ENCODE measurements around the gene FRMD4B.

Gene FRMD4B

DNA sequence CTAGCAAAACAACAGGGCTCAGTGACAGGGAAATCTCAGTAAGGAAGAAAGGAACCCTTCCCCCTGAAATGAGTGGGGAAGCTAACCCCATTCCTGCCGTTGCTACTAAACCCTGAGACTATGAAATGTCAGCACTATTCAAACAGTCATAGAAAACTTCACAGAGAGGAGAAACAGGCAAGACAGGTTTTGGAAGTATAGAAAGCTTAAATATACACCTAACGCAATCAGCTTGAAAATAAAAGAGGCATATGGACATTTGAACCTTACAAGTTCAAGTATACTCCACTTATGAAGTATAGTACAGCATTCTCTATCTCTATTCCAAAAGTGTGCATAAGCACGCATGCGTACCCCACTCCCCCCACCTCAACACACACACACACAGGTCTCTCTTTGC is 17.6 kb upstream of the FRMD4B start:
- DNase-seq = no peak

DNA sequence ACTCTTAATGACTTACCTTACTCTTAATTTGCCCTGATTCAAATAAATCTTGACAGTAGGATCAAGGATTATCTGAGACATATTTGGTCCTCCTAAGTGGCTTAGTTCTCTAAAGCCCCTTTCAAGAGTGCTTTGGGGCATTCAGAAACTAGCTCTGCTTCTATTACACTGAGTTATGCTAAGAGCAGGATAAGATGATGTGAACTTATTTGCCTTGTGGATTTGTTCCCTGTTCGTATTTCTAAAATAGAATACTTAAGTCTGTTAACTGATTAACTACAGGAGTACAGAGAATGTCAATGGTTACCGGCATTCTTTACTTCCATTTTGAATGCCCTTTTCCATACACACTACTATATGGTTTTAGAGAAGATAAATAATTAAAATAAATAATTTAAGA is 14.8 kb upstream of the FRMD4B start:
- no peak for DNase-seq

DNA sequence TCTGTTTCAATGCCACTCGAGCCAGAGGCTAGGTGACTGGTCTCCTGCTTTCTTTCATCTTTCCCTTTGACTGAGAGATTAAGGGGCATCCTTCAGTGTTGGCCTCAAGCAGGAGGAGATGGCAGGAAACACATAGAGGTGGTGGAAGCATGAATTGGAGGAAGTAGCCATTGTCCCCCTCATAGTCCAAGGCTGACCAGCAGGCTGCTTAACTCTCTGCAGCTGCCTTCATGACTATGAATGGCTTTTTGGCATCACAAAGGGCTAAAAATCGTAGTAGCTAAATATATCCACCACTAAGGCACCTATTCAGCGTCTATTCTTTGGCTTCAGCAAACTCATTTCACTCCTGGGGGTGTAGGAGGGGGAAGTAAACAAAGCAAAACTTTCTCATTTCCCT is 7.0 kb upstream of the FRMD4B start:
- DNase-seq = no peak

DNA sequence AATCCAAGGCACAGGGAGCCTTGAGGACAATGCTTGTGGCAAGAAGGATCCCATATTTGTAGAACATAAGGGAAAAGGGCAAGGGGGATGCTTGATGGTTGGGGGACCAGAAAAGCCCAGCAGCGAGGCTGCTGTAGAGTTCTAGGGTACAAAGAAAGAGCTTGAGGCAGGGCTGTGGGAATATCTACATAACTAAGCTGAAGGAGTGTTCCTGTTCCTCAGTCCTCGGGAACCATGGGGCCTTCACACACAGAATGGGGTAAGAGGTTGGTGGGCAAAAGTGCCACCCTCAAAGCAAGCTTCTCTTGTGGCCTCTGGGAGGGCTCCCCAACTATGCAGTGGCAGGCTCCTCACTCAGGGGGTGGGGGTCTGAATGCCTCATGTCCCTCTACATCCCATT is 6.5 kb upstream of the FRMD4B start:
- no peak for DNase-seq

DNA sequence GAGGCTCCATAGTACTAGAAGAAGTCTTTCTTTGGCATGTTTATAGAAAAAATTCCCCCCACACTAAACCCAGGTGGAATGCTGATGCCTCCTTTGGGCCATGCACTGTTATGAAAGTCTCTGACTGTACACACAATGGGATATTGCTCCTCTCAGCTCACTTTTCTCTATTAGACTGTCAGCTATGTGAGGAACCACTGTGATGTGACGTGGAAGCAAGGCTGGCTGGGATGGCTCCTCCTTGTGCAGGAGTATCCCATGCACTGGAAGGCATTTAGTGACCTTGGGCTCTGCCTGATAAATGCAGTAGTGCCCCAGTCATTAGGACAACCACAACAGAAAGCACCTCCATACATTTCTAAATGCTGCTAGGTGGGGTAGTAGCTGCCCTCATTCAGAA is 5.7 kb upstream of the FRMD4B start:
- DNase-seq = no peak

DNA sequence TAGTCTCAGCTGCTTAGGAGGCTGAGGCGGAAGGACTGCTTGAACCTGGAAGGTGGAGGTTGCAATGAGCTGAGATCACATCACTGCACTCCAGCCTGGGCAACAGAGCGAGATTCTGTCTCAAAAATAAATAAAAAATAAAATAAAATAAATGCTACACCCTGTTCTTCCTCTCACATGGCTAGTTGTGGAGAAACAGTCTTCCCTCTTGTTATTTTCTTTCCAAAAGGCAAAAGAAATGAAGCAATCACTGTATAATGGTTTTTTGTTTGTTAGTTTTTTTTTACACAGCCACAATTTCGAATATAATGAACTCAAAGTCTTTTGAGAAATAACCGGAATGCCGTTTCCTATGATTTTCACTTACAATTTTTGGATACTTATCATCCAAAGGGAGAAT is 4.9 kb upstream of the FRMD4B start:
- no peak for DNase-seq

DNA sequence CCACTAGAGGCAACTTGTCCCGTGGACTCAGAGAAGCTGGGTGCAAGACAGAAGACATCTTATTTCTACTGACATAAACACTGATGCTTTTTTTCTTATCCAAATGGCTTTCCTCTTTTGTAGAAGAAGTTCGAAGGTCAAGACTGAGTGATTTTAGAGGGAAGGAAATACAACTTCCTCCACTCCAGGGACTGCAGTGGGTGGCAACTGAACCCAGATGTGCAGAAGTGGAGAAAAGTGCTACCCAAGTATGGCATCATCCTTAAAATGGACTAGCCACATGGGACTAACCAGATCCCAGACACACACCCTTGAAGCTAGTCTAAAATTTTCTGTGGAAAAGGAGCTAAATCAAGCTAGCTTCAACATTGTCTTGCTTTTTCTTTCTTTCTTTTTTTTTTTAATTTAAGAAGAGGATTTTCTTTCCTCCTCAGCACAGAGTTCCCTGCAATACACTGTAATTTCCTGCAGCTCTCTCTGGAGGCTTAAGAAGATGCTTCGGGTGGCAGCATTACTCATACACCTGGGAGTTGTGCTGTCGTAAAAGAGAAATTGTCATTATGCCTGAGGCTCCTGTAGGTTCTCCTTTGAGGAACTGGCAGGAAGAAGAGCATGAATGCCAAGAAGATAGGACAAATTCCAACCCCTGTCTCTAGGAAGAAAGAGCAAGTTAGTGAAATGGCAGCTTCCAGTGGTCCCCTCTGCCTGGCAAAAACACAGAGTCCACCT is 3.8 kb upstream of the FRMD4B start:
- no peak for DNase-seq

DNA sequence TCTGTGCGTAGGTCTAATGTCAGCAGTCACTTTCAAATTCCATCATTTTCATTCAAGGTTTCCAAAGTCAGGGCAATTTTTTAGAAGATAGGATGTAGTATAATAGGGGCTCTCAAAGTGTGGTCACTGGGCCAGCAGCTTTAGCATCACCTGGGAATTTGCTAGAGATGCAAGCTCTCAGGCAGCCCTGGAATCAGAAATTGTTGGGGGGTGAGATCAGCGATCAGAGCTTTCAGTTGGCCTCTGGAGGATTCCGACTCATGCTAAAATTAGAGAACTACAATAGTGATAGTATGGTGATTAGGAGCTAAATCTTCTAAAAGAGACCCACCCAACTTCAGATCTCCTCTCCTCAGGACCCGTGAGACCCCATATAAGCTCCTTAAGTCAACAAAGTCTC is 2.4 kb upstream of the FRMD4B start:
- no peak for DNase-seq

DNA sequence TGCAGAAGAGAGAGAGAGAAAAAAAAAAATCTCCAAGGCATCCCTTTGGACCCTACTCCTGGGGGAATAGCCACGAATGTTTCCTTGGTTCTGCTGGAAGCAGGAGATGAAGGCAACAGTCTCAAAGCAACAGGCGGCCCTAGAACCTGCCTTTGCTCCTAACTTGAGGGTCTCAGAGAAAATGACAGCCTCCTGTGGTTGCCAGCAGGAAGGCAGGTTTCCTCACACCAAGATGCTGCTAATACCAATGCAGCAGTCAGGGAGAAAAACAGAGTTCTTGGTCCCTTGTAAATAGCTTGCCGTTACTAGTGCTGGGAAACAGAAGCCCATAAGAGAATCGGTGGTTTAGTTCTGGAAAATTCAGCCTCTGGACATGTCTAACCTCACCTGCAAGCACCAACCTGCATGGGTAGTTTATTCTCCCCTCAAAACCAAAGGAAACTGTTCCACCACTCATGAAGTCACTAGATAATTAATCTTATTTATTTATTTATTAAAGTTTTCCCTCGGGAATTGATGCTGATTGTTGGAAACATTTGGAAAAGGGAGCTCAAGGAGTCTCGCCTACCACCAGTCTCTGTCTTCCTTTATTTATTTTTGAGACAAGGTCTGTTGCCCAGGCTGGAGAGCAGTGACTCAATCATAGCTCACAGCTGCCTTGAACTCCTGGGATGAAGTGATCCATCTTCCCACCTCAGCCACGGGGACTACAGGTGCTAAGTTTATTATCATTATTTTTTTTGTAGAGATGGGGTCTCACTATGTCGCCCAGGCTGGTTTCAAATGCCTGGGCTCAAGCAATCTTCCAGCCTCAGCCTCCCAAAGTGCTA is 883 bp upstream of the FRMD4B start:
- DNase-seq = no peak

DNA sequence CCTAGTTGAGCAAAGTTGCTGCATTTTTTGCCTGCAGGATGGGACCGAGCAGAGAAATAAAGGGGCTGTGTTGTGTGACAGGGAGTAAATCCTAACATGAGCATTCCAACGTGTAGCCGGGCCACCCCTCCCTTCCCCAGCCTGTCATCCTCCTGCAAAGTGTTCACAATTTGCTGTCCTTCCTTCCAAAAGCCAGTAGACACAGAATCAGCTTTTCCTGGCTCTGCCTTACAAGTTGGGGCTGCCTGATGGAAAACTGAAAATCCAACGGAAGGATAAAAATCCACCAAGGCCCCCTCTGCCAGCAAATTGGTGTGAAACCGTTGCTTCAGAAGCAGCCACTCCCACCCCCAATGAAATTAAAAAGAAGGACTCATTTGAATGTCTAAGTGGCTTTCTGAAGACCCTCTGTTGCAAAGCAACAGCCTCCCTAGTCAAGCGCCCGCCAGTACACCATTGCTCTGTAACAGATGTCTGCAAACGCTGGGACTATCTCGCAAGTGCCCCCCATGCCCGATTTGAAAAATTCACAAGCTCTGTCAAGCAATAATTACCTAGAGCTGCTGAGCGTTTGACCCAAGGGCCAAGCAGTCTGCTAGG is 665 bp downstream of the FRMD4B start:
- no peak for DNase-seq

DNA sequence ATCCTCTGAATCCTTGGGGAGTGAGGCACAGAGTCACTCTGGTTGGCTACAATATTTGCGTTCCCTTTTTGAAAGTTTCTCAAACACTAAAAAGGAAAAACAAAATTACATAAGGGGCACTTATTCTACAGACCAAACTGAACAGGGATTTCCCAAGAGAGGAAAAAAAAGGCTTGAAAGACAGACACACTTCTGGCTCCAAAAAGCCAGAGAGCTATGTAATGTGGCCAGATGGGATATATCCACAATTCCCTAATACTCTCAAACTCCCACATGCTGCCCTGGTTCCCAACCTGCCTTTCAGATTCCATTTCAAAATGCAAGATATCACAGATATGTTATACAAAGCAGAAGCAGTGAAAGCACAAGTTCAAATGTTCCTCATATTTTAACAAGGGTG is 1.6 kb downstream of the FRMD4B start:
- DNase-seq = no peak

DNA sequence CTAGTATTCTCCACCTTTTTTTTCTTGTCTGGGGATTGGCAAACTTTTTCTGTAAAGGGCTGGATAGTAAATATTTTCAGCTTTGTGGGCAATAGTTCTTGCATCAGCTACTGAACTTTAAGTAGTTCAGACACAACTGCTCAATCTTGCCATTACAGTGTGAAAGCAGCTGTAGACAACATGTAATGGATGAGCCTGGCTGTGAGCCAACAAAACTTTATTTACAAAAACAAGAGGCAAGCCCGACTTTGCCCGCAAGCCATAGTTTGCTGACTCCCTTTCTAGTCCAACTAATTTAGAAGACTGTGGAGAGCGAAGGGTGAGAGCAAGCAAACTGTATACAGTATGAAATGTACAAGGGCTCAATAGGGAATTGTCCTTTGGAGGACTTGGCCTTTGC is 6.2 kb downstream of the FRMD4B start:
- DNase-seq = no peak

DNA sequence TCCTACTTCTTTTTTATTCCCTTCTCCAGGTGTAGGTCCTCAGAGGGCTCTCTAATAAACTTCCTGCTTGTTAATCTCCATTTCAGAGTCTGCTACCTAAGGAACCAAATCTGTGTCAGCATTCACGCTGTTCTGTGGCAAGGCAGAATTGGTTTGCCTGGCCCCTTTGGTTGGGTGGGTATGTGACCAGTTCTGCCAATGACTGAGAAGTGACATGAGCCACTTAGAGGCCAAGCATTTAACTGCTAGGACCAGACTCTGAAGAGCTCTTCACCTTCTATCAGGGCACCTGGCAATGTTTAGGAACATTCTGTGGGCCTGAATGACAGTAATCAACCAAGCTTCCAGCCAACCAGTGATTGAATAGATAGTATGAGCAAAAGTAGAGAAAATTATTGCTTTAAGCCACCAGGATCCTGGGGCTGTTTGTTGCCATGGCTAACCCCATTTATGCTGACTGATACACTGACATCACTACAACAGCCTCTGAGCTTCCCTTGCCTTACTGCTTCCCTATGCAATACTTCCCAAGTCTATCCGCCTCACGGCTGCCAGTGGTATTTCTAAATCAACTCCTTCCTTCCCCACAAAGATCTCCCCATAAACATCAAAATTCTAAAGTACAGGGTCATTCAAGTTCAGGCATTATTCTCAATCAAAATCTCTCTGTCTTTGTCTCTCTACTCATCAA is 7.6 kb downstream of the FRMD4B start:
- no peak for DNase-seq

DNA sequence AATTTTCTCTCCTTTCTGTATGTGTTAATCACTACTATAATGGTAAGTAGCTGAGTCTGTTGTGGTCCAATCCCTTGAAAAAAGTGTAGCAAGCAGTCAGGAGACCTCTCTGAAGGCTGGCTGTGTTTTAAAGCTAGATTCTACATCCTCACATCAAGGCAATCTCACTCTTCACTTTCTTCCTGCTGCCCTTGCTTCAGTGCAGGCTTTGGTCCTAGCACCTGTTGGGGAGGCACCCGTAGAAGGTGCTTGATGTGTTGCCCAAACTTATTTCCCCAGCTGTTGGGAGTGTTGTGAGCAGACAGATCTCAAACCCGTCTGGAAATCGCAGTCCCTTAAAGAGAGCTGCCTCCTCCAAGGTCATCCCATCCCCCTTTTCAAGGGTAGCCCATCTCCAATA is 8.6 kb downstream of the FRMD4B start:
- no peak for DNase-seq

DNA sequence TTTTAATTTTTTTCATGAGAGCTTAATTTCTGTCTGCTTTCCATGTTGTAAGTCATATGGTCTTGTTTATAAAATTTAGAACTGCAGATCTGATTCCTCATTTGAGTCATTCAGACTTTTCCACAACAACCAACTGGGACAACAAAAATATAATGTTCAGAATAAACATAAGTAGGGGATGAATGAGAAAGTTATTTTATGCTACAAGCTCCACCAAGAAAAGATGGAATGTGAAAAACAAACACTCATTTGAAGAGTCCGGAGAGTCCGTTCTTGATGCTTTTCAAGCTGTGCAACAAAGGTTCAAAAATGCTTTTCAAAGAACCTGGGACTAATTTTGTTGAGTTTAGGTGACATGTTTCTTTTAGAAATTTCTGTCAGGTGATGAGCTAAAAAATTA is 9.2 kb downstream of the FRMD4B start:
- DNase-seq = no peak

DNA sequence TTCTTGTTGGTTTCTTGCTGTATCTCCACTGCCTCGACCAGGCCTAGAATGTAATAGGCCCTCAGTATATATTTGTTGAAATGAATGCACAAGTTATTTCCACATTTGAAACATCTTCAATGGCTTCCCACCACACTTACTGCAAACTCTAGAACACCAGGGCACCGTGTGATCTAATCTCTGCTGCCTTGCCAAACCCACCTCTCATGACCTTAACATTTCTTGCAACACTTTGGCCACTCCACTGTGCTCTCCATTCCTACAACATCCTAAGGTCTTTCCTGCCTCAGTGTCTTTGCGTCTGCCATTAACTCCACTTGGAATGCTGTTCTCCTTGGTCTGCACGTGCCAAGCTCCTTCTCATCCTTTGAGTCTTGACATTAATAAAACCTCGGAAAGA is 14.1 kb downstream of the FRMD4B start:
- DNase-seq = no peak

DNA sequence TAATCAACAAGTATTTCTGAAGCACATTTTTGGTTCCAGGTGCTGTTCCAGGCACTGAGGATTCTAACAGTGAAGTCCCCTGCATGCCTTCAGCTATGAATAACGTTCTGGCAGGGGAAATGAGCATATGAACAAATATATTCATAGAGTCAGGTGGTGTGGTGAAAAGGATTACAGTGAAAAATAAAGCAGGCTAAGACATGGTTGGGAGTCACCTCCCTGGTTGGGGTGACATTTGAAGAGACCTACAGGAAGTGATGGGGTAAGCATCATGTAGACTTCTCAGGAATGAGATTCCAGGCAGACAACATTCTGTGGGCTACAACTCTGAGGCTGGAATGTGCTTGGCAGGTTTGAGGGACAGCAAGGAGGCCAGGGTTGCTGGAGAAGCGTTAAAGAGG is 15.0 kb downstream of the FRMD4B start:
- DNase-seq = no peak

DNA sequence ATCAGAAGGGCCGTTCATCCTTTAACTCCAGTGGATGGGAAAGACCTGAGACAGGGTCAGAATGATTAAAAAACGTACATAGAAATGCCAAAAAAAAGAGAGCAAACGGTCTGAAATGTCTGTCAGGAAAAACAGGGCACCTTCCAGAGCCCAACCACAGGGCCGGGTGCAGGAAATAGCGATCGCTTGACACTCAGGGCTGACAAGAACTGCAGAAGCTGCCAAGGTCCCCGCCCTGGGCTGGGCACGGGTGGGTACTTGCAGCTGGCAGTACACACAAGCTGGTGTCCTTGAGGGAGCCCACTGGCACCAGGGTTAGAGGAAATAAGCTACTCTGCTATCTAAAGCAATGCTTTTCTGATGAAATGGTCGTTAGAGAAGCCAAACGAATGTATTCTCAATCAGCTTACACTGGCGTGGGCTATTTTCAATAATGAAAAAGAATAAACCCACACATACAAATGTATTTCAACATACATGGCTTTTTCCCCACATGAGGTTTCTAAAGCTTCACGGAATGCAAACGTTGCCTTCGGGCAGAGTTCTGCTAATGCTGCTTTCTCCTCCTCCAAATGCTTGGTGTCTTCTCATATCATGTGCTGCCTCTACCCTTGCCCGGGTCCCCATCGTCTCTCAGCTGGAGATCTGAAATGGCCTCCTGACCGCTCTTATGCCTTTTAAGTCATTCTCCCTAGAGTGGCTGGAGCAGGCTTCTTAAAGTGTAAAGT is 15.6 kb downstream of the FRMD4B start:
- DNase-seq = peak; percentile 11 to 15

DNA sequence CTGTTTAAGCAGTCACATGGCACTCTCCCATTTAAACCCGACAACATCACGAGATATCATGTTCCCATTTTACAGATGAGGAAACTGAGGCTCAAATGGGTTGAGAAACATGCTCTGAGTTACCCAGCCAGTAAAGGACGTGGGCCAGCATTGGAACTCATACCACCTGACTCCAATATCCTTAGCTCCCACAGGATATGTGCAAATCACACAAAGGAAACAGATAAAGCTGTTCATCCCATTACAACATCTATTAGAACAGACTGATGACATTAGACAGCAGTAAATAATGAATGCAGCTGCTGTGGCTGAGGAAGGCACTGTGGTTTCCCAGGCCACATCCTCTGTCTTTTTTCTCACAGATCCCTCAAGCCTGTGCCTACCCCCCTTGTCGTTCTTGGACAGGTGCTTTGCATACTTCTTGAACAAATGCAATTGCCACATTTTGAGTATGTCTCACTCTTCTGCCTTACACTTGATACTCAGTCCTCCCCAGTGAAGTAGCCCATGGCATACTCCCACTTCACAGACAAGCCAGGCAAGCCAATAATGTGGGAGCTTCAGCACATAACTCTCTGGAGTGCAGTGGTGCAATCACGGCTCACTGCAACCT is 17.7 kb downstream of the FRMD4B start:
- no peak for DNase-seq

DNA sequence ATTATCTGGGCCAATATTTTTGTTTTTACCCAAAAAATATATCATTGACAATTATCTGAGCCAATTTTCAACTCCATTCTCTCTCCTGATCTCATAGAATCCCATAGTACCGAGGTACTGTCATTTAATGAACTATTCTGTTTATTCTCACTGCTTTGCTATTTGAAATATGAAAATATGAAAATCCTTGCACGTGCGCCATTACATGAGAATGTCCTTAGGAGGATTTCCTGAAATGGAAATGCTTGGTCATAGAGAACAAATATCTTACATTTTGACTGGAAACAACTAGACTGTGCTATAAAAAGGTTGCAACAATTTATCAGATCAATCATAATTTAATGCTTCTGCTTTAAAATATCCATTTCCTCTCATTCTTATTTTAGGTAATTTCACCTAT is 18.3 kb downstream of the FRMD4B start:
- no peak for DNase-seq

DNA sequence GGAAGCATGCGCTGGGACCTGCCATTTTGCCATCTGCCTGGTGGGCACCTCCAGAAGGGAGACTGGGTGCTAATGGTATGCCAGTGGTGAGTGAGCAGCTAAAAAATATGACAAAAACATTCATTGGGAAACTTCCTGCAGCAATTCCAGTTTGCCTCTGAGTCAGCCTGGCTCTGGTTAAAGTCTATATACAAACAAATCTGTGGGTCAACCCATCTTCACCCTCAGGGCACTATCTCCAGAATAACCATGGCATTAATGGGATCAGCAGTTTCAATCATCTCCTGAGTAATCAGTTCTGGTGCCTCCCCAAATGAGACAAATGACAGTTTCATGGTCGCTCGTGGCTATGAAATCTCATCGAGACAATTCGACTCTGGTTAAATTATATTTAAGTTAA is 21.5 kb downstream of the FRMD4B start:
- no peak for DNase-seq

DNA sequence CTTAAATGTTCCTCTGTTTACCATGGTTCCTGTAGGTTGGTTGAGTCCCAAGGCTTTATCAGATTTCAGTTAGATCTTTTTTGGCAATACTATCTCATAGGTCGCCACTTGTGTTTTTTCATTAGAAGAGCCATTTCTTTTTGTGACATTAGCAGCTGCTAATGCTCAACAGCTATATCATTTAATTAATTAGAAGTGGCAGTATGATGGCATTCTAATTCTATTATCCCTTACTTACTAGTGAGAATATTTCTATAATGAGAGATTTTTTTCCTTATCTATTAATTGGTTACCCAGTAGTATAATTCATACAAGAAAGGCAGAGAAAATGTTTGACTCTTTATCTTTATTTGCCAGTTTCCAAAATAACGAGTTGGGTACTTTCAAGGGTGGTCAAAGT is 25.2 kb downstream of the FRMD4B start:
- DNase-seq = no peak

DNA sequence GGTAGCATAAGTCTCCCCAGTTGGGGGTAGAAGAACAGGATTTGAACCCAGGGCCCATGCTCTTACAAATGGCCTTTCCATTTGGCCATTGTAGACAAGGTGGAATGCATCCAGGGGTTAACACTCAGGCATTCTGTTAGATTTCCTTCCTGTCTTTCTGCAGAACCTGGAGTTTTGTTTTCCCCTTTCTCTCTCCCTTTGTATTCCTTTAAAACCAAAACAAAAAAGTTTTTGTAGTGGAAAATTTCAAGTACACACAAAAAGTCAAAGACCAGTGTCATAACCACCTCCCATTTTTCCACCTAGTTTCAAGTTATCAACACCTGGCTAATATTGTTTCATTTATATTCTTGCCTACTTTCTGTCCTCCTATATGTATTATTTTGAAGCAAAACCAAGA is 26.0 kb downstream of the FRMD4B start:
- DNase-seq = no peak
